ENCODE measurements around the gene STK10.
A peak's percentile ranks its signal among the peaks of the same experiment; 100 is the strongest.
"Not testable (repeated sequence)": the region's sequence is repeated elsewhere in the genome, so short reads cannot be mapped to it uniquely, and the experiment has no call there.

The STK10 gene

DNA sequence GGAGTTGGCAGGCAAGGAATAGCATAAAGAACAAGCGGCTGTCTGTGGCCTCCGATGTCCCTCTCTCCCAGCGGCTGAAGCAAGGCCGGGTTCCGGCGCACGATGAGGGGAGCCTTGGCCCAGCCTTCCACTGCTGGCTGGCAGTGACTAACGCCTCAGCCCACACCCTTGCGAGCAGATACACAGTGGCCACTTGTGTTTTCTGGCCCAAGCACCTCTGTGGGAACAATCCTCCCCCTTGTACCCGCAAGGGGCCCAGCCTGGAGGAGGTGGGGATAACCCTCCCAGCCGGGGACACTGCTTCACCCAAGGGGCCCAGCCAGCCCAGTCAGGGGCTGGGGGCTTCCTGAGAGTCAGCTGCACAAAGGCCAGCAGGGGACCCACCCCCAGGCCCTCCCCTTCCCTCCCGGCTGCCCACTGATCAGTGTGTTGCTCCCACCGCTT is 23.2 kb downstream of the STK10 start:
- DNase-seq, result no peak

DNA sequence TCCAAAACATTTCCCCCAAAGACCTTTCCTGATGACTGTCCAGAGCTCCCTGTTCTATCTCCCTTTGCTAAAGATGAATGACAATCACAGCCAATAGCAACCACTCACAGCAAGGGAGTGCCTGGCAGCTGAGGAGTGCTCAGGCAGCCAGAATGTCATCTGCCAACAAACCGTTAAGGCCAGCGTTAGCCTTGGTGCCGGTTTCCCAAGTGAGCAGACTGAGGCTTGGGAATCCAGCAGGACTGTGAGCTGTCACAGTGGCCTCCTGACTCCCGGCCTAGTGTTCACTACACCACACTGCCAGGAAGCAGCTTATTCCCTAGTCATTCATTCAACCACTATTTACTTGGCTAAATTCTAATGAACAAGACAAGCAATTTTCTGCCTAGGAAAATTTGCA is 24.7 kb downstream of the STK10 start:
- no peak for DNase-seq

DNA sequence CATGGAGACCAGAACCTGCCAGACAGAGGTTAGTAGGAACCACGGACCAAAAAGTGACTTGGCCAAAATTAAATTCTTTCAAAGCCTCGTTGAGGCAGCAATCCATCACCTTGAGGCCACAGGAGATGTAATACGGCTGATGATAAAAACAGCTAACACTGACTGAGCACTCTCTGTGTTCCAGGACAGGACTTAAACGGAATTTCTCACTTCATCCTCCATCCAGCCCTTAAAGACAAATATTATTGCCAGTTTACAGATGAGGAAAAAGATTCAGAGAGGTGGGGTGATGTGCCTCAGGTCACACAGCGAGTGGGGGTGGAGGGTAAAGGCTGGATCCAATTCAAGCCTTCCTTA is 25.1 kb downstream of the STK10 start:
- DNase-seq, result no peak

DNA sequence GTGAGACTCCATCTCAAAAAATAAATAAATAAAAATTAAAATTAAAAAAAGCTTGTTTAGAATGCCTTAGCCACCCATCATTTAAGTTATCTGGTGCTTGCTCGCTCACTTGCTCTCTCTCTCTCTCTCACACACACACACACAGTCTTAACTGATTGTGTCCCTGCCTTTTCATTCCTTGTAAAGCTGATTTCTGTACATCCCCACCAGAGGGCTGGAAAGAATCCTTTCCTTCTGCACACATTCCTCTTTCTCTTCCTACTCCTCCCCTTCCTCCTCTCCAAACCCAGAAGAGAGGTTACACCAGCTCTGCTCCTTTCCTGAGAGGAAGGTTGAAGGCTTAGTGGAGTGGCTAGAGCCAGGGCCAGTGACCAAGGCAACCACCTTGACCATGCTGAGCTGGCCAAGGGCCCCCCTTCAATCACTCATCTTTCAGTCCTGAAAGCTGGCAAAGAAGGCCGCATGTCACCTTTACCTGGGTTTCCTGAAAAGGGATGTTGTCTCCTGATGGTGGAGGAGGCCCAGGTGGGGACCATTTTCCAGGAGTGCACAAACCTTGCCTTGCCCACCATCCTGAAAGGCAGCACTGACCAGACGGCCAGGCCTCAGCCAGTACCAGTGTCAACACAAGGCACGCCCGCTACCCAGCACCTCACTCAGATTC is 25.6 kb downstream of the STK10 start:
- no peak for DNase-seq

DNA sequence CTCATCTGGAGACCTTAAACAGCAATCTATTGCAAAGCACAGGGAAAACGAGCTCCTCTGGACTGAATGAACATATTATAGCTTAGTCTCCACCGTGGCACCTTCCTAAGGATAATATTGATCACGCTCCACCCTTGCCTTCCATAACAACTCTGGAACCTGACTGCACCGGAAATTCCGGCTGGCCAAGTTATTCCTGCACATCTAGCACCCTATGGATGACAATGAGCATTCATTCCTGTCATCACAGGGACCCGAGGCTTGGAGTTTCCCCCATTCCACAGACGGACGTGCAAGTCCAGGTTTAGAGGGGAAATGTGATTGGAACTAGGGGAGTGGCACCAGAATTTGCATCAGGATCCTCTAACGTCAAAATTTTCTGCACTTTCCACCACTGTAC is 27.5 kb downstream of the STK10 start:
- DNase-seq, result no peak

DNA sequence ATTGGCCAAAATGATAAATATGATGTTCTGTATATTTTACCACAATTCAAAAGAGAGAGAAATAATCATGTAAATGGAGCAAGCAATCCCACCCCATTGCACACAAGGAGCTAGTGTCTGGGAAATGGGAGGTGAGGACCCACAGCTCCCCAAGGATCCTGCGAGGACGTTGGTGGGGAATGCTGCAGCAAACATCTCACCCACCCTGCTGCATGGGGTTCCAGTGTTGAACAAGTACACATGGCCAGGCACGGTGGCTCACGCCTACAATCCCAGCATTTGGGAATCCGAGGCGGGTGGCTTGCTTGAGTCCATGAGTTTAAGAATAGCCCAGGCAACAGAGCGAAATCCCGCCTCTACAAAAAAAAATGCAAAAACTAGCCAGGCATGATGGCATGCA is 29.0 kb downstream of the STK10 start:
- no peak for DNase-seq

DNA sequence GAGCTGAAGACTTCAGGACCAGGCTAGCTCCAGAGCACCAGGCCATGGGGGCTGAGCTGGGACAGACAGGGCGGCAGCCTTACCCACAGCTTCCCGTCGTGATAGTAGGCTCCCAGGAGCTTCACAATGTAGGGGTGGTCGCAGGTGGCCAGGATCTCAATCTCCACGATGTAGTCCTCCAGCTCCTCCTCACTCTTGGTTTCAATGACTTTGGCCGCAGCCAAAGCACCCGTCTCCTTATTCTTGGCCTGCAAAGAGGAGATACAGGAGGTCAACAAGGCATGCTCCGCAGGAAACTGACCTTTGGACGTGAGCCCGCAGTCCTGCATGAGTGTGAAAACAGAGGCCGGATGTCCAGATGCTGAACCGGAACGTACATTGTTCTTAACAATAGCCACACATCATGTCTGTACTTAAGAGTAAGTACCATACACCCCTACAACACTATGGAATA is 31.5 kb downstream of the STK10 start:
- no peak for DNase-seq

DNA sequence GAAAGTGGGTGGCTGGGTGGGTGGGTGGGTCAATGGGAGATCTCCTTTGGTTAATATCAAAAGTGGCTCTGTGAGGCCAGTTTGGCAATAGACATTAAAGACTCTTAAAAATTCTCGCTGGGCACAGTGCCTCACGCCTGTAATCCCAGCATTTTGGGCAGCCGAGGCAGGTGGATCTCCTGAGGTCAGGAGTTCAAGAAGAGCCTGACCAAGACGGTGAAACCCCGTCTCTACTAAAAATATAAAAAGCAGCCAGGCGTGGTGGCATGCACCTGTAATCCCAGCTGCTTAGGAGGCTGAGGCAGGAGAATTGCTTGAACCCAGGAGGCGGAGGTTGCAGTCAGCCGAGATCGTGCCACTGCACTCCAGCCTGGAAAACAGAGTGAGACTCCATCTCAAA is 32.9 kb downstream of the STK10 start:
- DNase-seq, result not testable (repeated sequence)

DNA sequence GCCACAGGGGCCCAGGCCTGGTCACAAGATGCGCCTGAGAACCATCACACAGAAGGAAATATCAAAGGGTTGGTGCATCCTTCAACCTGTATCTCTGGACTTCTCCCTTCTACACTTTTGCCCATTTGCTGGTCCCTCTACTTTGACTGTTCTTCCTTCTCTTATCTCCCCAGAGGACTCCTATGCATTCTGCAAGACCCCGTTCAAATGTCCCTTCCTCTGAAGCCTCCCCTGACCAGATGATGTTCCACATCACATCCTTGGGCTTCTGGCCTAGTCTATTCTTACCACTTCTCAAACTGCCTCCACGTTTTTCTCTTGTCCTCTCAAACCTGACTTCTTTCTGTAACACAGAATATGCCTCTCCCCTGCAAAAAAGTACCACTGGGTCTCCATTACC is 34.3 kb downstream of the STK10 start:
- DNase-seq, result no peak

DNA sequence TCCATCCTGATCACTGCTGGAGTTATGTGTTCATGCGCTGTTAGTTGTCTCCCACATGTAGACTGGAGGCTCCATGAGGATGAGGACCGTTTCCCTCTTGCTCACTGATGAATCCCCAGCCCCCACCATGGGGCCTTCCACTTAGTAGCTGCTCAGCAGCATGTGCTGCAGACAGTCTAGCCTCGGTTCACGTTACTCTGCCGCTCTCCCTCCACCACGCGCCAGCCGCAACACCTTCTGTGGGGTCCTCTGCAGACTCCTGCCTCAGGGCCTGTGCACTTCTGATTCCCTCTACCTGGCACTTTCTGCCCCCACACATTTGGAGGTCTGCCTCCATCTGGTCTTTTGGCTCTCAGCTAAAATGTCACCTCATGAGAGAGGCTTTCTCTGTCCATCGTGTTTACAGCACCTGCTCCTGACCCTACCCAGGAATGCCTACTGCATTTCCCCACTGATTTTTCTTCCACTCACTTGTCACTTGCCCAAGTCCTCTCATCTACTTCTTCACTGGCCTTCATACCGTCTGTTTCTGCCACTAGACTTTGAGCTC is 36.3 kb downstream of the STK10 start:
- DNase-seq, result no peak

DNA sequence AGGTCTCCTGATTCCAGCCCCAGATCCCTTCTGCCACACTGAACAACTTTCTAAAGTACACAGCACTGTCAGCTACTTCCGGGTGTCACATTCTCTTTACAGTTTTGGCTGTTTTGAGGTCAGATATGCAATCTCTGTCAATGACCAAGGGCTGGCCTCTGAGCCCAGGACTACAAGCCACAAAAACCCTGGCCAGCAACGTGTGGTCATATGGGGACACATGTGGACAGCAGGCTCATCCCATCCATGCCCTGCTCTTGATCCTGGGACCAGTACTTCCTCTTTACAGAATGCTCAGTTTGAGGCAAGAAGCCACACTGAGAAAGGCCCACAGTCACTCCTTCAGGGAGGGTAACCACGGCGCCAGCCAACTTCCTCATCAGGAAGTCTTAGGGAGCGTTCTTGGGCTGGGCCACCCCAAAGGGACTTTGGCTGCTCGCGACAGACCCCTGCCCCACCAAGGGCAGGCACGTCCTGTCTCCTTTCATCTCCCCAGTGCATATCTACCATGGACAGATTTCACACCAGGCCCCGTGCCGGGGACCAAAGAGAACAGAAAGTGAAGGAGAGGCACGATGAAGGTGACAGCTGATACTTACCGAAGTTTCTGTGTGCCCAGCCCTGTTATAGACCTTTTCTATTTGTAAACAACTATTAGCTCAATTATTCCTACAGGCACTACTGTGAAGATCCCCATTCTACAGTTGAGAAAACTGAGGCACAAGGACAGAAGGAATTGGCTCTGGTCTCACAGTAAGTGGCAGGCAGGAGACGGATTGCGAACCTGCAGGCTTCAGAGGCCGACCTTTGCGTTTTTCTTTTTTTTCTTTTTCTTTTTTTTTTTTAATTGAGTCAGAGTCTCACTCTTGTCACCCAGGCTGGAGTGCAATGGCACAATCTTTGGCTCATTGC is 37.3 kb downstream of the STK10 start:
- peak; percentile 37 for DNase-seq

DNA sequence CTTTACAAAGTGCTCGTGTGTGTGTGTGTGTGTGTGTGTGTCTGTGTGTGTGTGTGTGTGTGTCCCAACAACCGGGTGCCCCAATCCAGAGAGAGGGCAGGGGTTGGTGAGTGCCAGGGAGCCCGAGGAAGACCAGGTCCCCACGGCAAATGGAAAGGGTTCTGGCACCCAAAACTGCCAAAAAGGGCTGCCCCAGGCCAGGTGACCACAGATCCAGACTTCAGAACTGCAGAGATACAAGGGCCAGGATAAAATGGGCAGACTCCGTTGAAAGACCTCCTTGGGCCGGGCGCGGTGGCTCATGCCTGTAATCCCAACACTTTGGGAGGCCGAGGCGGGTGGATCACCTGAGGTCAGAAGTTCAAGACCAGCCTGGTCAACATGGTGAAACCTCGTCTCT is 38.5 kb downstream of the STK10 start:
- not testable (repeated sequence) for DNase-seq

DNA sequence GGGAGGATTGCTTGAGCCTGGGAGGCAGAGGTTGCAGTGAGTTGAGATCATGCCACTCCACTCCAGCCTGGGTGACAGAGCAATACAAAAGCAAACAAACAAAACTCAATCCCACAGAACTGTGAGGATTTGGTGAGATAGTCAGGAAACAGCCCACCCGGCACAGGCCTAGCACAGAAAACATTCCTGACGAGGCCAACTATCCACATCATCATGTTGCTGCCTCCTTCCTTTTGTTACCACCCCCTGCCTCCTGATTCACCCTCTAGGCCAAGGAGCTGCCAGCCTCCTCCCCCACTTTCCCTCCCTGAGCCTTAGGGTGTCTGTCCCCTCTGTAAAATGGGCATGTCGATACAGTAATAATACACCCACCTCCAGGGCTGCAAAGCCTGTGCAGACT is 39.0 kb downstream of the STK10 start:
- no peak for DNase-seq

DNA sequence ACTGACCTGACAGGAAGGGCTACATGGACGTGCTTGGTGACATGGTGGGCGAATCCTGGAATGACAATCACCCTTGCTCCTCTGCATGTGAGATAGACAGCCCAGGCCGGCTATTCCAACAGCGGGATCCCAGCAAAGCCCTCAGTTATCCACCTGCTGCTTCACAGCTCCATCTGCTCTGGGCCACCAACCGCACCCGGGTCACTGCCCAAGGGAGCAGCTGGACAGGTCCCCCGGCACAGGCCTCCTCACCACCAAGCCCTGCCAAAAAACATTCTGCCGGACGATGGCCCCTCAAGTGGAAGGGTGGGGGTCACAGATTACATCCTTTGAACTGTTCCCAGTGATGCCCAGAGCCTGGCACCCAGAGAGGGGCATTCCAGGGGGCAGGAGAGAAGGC is 39.6 kb downstream of the STK10 start:
- DNase-seq, result no peak

DNA sequence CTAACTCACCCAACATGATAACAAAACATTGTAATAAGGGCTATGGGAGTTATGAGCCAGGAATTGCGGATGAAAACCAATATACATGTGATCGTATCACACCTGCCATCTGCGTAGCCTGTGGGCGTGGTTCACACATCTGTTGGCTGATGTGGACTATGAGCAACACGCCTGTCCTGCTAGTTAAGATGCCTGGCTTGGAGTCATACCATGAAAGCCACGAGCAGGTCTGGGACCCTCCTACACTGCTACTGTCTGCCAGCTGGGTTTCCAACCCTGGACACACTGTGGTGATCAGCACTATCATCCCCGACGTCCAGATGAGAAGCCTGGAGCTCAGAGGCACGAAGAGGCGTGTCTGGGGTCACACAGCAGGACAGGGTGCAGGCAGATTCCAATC is 40.2 kb downstream of the STK10 start:
- no peak for DNase-seq

DNA sequence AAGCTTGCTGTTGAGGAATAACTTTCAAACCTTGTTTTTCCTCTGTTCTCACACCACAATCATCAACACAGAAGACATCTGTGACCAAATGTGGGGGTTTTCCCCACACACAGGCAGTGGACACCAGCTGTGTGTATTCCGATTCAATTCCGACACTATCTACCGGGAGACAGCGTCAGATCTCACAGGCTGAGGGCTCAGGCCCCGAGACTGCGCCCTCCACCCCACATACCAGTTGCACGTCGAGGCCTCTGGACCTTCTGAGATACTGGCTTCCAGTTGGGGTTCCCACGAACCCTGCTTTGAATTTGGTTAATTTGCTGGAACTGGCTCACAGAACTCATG is 41.3 kb downstream of the STK10 start:
- DNase-seq, result no peak

DNA sequence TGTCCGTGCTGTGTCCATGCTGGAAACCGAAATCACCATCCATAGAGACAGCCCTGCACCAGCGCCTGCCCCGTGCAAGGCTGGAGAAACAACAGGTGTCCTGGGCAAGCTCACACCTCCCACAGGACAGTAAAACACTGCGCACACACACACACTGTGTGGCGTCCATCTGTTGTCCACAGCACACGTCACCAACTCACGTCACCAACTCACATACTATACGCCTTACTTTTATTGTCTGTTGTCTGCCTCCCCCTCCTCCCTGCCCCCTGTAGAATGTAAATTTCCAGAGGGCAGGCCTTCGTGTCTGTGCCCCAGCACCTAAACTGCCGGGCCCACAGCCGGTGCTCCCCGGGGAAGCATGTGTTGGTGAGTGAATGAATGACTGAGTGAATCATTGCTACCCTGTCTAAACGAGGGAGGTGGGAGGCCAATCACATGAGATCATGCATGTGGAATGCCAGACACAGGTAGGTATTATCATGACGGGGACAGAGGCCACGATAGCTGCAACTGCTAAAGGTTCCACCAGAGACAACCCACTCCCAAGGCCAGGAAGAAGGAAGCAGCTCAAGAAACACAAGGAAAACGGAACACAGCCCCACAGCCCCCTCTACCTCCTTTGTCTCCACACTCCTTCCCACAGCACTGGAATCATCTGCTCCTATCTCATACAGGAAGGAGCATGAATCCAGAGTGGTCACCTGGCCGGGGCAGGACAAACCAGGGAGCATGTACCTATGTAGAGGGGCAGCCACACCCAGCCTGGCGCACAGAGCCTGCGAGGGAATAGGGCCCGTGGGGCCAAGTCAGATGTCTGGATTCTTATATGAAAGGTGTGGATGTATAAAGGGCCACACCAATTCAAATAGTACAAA is 41.9 kb downstream of the STK10 start:
- no peak for DNase-seq

DNA sequence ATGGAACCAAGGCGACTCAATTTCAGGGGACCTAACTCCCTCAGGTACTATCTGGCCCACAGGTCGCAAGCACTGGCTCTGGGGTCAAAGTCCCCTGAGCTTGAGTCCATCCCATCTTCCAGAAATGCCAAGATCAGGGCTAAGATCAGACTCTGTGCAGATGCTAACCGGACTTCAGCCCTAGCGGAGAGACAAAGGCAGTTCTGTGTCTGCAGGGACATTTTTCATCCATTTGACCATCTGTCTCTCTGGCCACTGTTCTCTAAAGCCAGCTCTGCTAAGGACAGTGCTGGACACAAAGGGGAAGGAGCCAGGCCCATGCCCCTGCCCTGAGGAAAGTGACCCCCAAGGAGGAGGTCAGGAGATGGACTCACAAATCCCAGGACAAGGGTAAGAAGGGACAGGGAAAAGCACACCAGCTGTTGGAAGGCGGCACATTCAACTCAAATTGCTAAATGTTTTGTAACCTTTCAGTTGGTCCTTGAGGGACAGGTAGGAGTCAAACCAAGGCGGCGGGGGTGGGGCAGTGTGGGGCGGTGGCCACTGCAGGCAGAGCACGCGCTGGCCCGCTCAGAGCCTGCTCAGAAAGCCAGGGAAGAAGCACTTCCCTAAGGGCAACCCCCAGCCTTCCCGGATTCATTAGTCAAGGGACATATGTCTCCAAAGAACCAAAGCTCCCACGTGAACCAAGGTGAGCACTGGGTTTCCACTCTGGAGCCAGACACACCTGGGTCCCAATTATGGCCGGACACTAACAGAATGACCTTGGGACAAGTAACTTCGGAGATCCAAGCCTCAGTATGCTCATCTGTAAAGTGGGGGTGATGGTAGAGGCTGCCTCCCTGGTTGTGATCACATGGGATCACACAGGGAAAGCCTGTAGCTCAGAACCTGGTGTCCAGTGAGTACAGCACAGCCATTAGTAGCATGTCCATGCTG is 42.8 kb downstream of the STK10 start:
- no peak for DNase-seq

DNA sequence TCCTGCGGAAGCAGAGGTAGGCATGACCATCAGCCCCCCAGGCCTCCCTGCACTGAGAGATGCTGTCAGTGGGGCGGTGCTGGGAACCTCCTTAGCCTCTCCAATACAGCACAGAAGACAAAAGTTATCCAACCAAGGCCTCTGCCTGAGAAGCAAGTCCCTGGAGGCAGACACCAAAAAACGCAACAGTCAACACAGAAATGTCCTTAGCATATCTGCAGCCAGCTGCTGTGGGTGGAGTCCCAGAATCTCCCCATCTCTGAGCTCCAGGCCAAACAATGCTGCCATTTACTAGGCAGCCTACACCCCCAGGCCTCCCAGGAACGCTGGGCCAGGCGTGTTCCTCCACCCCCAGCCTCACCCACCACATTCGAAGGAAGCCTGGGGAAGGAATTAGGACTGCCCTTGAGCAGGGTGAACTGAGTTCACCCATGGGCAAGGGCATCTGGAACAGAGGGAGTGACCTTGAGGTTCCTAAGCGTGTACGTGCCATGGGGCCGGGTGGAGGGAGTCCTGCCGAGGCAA is 43.7 kb downstream of the STK10 start:
- no peak for DNase-seq

DNA sequence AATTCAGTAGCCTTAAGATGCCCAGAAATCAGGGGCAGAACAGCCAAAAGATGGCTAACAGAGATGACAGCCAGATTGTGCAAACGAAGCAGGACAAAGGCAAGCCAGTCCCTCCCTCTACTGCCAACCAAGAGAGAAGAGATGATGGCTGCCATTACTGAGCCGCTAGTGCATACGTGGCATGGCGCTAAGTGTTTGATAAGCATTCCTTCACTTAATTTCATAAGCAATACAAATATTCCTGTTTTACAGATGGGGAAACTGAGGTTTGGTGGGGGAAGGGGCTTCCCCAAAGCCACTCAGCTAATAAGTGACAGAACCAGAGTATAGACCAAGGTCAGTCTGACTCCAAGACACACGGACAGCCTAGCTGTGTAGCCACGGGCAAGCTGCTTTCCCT is 44.1 kb downstream of the STK10 start:
- DNase-seq, result no peak

DNA sequence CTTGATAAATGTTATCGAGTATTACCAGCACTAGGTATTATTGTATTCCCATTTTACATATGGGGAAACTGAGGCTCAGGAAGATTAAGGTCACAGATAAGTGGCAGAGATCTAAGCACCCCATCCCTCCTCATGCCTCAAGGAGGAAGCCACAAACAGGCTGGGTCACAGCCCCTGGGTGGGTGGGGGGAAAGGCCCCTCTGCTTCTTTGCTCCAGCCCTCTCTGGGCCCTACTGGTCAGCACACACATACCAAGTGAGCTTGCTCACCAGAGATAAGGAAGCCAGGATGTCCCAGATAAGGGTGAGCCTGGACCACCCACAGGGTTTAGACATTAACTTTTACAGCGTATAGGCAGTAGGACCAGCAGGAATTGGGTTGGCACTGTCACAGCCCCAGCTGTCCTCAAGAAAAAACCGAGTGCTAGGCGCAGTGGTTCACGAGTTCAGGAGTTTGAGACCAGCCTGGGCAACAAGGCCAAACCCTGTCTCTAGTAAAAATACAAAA is 45.3 kb downstream of the STK10 start:
- no peak for DNase-seq

DNA sequence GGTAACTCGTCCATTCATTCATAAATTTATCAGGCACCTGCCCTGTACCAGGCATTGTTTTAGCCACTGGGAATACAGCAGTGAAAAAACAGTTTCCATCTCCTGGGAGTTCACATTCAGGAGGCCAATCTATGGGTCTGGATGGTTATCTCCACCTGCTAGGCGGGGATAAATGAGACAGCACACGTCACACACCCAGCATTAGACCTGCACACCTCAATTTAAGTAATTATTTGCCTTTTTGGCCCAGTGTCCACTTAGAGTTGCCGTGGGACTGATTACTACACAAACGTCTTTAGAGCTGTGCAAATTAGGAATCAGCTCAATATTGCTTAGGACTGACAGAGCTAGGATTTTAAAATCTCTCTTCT is 46.1 kb downstream of the STK10 start:
- no peak for DNase-seq
